GM18951 (cell line): ENCODE data around the gene LCE3E.
"Not testable (repeated sequence)": the region's sequence is repeated elsewhere in the genome, so short reads cannot be mapped to it uniquely, and the experiment has no call there.

Source experiments
- POLR2A ChIP-seq: IDR thresholded peaks from 4 replicates; pipeline ENCODE4 v1.6.1; 2011; ENCODE audit warnings: mild to moderate bottlenecking; ENCODE audit not compliant: insufficient read length, insufficient read depth; ENCODE audit errors: extremely low read depth
- in situ Hi-C: fragments of 300-500 bp; cut with MboI; formaldehyde crosslinking; loops from one replicate; pipeline ENCODE4 v1.12.0; 2022; ENCODE audit warnings: low sequenced_read_pairs, mixed read lengths, inconsistent platforms; ENCODE audit not compliant: unreplicated experiment

Gene LCE3E

GRCh38 chr1:152566681-152567080 lies at the start of gene LCE3E:
TSS of gene LCE3E (minus strand) at chr1:152566780. CDS start at chr1:152566208, 572 bp downstream.
- no peak for TF ChIP-seq POLR2A
- in situ Hi-C loops: no loop called here

- in situ Hi-C loops: no loop called here
- TF ChIP-seq POLR2A: no peak
Measured at GRCh38 chr1:152613511-152613910, 46.9 kb upstream of the LCE3E start, which contains the start of gene LCE3B. TSS of gene LCE3B (plus strand) at chr1:152613811. CDS start at chr1:152613811, 0 bp downstream.

- no peak for TF ChIP-seq POLR2A
- in situ Hi-C loops: no loop called here
Measured at GRCh38 chr1:152599934-152600333, 33.4 kb upstream of the LCE3E start, which contains the start of gene LCE3C. TSS of gene LCE3C (plus strand) at chr1:152600234. CDS start at chr1:152600732, 498 bp downstream.

GRCh38 chr1:152596986-152597385 lies 30.4 kb upstream of the LCE3E start:
- in situ Hi-C loops: no loop called here
- TF ChIP-seq POLR2A: no peak

GRCh38 chr1:152585586-152585985 lies 19.0 kb upstream of the LCE3E start:
- in situ Hi-C loops: no loop called here
- no peak for TF ChIP-seq POLR2A

- in situ Hi-C loops: loop anchor here (5.0 kb wide), 1 partner anchor 35 kb away; no protein-coding TSS in a partner anchor
- TF ChIP-seq POLR2A: no peak
Measured at GRCh38 chr1:152582647-152583046, 16.1 kb upstream of the LCE3E start.

- in situ Hi-C loops: loop anchor here (5.0 kb wide), 1 partner anchor 37 kb away; no protein-coding TSS in a partner anchor
- TF ChIP-seq POLR2A: no peak
Measured at GRCh38 chr1:152580433-152580832, 13.9 kb upstream of the LCE3E start, which contains the start of gene LCE3D. TSS of gene LCE3D (minus strand) at chr1:152580516. CDS start at chr1:152579936, 580 bp downstream.

- in situ Hi-C loops: not testable (repeated sequence)
Measured at GRCh38 chr1:152579526-152579925, 12.9 kb upstream of the LCE3E start.

GRCh38 chr1:152577168-152577567 lies 10.6 kb upstream of the LCE3E start:
- in situ Hi-C loops: no loop called here
- TF ChIP-seq POLR2A: no peak

- in situ Hi-C loops: no loop called here
- no peak for TF ChIP-seq POLR2A
Measured at GRCh38 chr1:152565535-152566215, 905 bp downstream of the LCE3E start.

- in situ Hi-C loops: no loop called here
Measured at GRCh38 chr1:152565115-152565514, 1.5 kb downstream of the LCE3E start.

GRCh38 chr1:152548358-152548757 lies 18.2 kb downstream of the LCE3E start:
- in situ Hi-C loops: not testable (repeated sequence)

More at GRCh38 chr1:152565115-152565514, 1.5 kb downstream of the LCE3E start:
- TF ChIP-seq POLR2A: no peak

GRCh38 chr1:152546704-152547103 lies 19.9 kb downstream of the LCE3E start:
- no peak for TF ChIP-seq POLR2A
- in situ Hi-C loops: no loop called here

- in situ Hi-C loops: no loop called here
- TF ChIP-seq POLR2A: no peak
Measured at GRCh38 chr1:152543820-152544219, 22.8 kb downstream of the LCE3E start.

- TF ChIP-seq POLR2A: no peak
- in situ Hi-C loops: no loop called here
Measured at GRCh38 chr1:152539901-152540300, 26.7 kb downstream of the LCE3E start.

GRCh38 chr1:152537496-152537895 lies 29.1 kb downstream of the LCE3E start:
- TF ChIP-seq POLR2A: no peak
- in situ Hi-C loops: no loop called here
